ENCODE data around the gene IDUA. TPM values are rescaled to one million over a fixed set of nuclear protein-coding genes. Genes with fewer than 3 reads are reported as not detected.

The IDUA gene
- total and polyA plus RNA-seq, 2 donors (not counting 1 experiment from before 2014, with no cell fraction given): 57.0 to 67.4 TPM

- 98% methylated on average over 41 of the region's 43 CpGs for WGBS (ENCODE audit: insufficient coverage)
- CTCF ChIA-PET: interaction anchor here (0.5 kb wide), 1 partner anchor 123 kb away, joined by 3 read pairs; no protein-coding TSS in a partner anchor
- Histone ChIP-seq H3K79me2 (ENCODE audit: control insufficient read depth, insufficient read depth, low read length) (no peaks in the 10 kb centered on the region), H2AFZ (ENCODE audit: insufficient read depth, low read depth, low read length, poor library complexity, severe bottlenecking) (no peak overlapping the region), H3K4me2 (replicated peaks; ENCODE audit: low read depth, low read length, poor library complexity, severe bottlenecking) (no peak overlapping the region), H3K27me3 (replicated peaks in 1 of 4; ENCODE audit: control extremely low read depth in 1 of 4, control insufficient read depth in 3 of 4, insufficient read depth in 4 of 4, low read length in 3 of 4) (peaks cover 0 to 9% (median 4%) of the 10 kb centered on the region in 4 experiments), H4K20me1 (ENCODE audit: control insufficient read depth, insufficient read depth, low read length, poor library complexity, severe bottlenecking) (no peaks in the 10 kb centered on the region), H3K36me3 (replicated peaks in 1 of 2; ENCODE audit: control extremely low read depth in 1 of 2, control insufficient read depth in 1 of 2, extremely low read depth in 1 of 2, insufficient read depth in 2 of 2, low read length in 1 of 2) (no peaks in the 10 kb centered on the region), H3K9ac (ENCODE audit: low read length) (no peak overlapping the region), H3K4me3 (ENCODE audit: control extremely low read depth in 1 of 5, extremely low read depth in 1 of 5, insufficient read depth in 1 of 5, low read depth in 2 of 5, low read length in 4 of 5) (no peak overlapping the region), H3K9me3 (ENCODE audit: control extremely low read depth in 1 of 3, control insufficient read depth in 2 of 3, insufficient read depth in 1 of 3, low read length in 2 of 3) (peaks cover 0 to 2% (median 0%) of the 10 kb centered on the region in 3 donors), H3K4me1 (ENCODE audit: control insufficient read depth in 2 of 2, insufficient read depth in 2 of 2, low read length in 2 of 2) (peaks cover 23 to 27% of the 10 kb centered on the region in 2 donors), H3K27ac (ENCODE audit: low read length in 2 of 2) (no peak overlapping the region)
- ATAC-seq (ENCODE audit: low read depth): no peak
- Mint-ChIP-seq H3K27me3 (peaks cover 8% of the 10 kb centered on the region), H3K4me3 (peak overlapping the region; percentile 56), H3K27ac (no peak overlapping the region), H3K4me1 (peaks cover 22% of the 10 kb centered on the region), H3K9me3 (ENCODE audit: insufficient read depth) (no peaks in the 10 kb centered on the region)
- intact Hi-C loops (cut with micrococcal nuclease): no loop called here
- no peak for DNase-seq
- POLR2A ChIA-PET: no interaction called here
- TF ChIP-seq, protein P1, sequence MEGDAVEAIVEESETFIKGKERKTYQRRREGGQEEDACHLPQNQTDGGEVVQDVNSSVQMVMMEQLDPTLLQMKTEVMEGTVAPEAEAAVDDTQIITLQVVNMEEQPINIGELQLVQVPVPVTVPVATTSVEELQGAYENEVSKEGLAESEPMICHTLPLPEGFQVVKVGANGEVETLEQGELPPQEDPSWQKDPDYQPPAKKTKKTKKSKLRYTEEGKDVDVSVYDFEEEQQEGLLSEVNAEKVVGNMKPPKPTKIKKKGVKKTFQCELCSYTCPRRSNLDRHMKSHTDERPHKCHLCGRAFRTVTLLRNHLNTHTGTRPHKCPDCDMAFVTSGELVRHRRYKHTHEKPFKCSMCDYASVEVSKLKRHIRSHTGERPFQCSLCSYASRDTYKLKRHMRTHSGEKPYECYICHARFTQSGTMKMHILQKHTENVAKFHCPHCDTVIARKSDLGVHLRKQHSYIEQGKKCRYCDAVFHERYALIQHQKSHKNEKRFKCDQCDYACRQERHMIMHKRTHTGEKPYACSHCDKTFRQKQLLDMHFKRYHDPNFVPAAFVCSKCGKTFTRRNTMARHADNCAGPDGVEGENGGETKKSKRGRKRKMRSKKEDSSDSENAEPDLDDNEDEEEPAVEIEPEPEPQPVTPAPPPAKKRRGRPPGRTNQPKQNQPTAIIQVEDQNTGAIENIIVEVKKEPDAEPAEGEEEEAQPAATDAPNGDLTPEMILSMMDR (IDR thresholded peaks at IDR 0.05): no peak
These were observed 26.6 kb downstream of the IDUA start for GRCh38 chr4:1013225-1014073.

GRCh38 chr4:1014291-1015167 is 27.7 kb downstream of the IDUA start:
- WGBS (ENCODE audit: insufficient coverage): 97% methylated on average over 36 of the region's 36 CpGs
- no peaks in the 10 kb centered on the region for H3K36me3 ChIP-seq (replicated peaks in 1 of 2; ENCODE audit: control extremely low read depth in 1 of 2, control insufficient read depth in 1 of 2, extremely low read depth in 1 of 2, insufficient read depth in 2 of 2, low read length in 1 of 2)
- POLR2A ChIA-PET: no interaction called here

More at GRCh38 chr4:1014291-1015167, 27.7 kb downstream of the IDUA start:
- no peak overlapping the region for H3K9ac ChIP-seq (ENCODE audit: low read length)
- no peak overlapping the region for H3K27ac ChIP-seq (ENCODE audit: low read length in 2 of 2)
- H3K4me2 ChIP-seq (replicated peaks; ENCODE audit: low read depth, low read length, poor library complexity, severe bottlenecking): no peak overlapping the region
- H3K9me3 ChIP-seq (ENCODE audit: control extremely low read depth in 1 of 3, control insufficient read depth in 2 of 3, insufficient read depth in 1 of 3, low read length in 2 of 3): peaks cover 0 to 2% (median 0%) of the 10 kb centered on the region in 3 donors
- H3K4me3 ChIP-seq (ENCODE audit: control extremely low read depth in 1 of 5, extremely low read depth in 1 of 5, insufficient read depth in 1 of 5, low read depth in 2 of 5, low read length in 4 of 5): no peak overlapping the region
- CTCF ChIA-PET: no interaction called here
- H3K9me3 Mint-ChIP-seq (ENCODE audit: insufficient read depth): no peaks in the 10 kb centered on the region
- no peak for ATAC-seq (ENCODE audit: low read depth)
- TF ChIP-seq, protein P1 (IDR thresholded peaks at IDR 0.05): no peak
- no peak for TF ChIP-seq EZH2 (IDR thresholded peaks at IDR 0.05; ENCODE audit: borderline replicate concordance, insufficient read depth, low read depth, low read length, poor library complexity, severe bottlenecking)
- peak overlapping the region; percentile 56 for H3K4me3 Mint-ChIP-seq
- DNase-seq: no peak
- peaks cover 0 to 5% (median 1%) of the 10 kb centered on the region in 4 experiments for H3K27me3 ChIP-seq (replicated peaks in 1 of 4; ENCODE audit: control extremely low read depth in 1 of 4, control insufficient read depth in 3 of 4, insufficient read depth in 4 of 4, low read length in 3 of 4)
- no peaks in the 10 kb centered on the region for H3K27me3 Mint-ChIP-seq
- H3K27ac Mint-ChIP-seq: no peak overlapping the region
- H3K4me1 ChIP-seq (ENCODE audit: control insufficient read depth in 2 of 2, insufficient read depth in 2 of 2, low read length in 2 of 2): peaks cover 15 to 19% of the 10 kb centered on the region in 2 donors
- H3K79me2 ChIP-seq (ENCODE audit: control insufficient read depth, insufficient read depth, low read length): no peaks in the 10 kb centered on the region
- H2AFZ ChIP-seq (ENCODE audit: insufficient read depth, low read depth, low read length, poor library complexity, severe bottlenecking): no peak overlapping the region
- intact Hi-C loops (cut with micrococcal nuclease): no loop called here
- peaks cover 14% of the 10 kb centered on the region for H3K4me1 Mint-ChIP-seq
- H4K20me1 ChIP-seq (ENCODE audit: control insufficient read depth, insufficient read depth, low read length, poor library complexity, severe bottlenecking): no peaks in the 10 kb centered on the region

Data from B cell (primary cell).